CD4-positive, alpha-beta T cell (primary cell): ENCODE measurements around the gene MAL. TPM values are rescaled to one million over a fixed set of nuclear protein-coding genes. Genes with fewer than 3 reads are reported as not detected.

ENCODE experiments used
- ATAC-seq: fragments of 200-7000 bp; cut with Tn5 transposase; one replicate; pipeline ENCODE4 v1.10.0; 2022; ENCODE audit warnings: mild to moderate bottlenecking; ENCODE audit not compliant: poor library complexity
- CTCF ChIA-PET: fragments of 350-600 bp; sonication (Branson Sonifier 250); formaldehyde crosslinking; loops from one replicate; lab custom pipeline; 2021; ENCODE audit warnings: antibody characterized with exemption, inconsistent platforms; lab: Charles Lee
- POLR2A ChIA-PET: fragments of 350-600 bp; sonication (Branson Sonifier 250); formaldehyde crosslinking; loops from one replicate; lab custom pipeline; 2021; ENCODE audit warnings: antibody characterized with exemption, inconsistent platforms; lab: Charles Lee
- DNase-seq, 14 experiments: peaks; one replicate each; pipeline ENCODE4 v3.0.0-alpha.2; 2013 to 2020; ENCODE audit warnings: mixed read lengths in 2 of 14
- H3K27ac ChIP-seq, 2 donors: one replicate each; pipeline versions ENCODE4 v1.5.1 to v1.7.0; 2013; ENCODE audit warnings: low read length in 2 of 2, low read depth in 1 of 2, mild to moderate bottlenecking in 1 of 2
- H3K27me3 ChIP-seq, 2 experiments: 1 replicate in 1 of 2; 2 replicates in 1 of 2; pipeline versions ENCODE4 v1.6.1 to v1.7.0; 2013; ENCODE audit warnings: low read length in 2 of 2, control low read depth in 1 of 2, mild to moderate bottlenecking in 1 of 2, moderate library complexity in 1 of 2; ENCODE audit not compliant: insufficient read depth in 2 of 2, control insufficient read depth in 1 of 2
- H3K36me3 ChIP-seq: one replicate; pipeline ENCODE4 v1.6.1; 2013; ENCODE audit warnings: low read length, control low read depth; ENCODE audit not compliant: insufficient read depth
- H3K4me1 ChIP-seq: one replicate; pipeline ENCODE4 v1.6.1; 2013; ENCODE audit warnings: low read length, control low read depth; ENCODE audit not compliant: insufficient read depth
- H3K4me3 ChIP-seq: one replicate; pipeline ENCODE4 v1.5.1; 2013; ENCODE audit warnings: mild to moderate bottlenecking, low read length, moderate library complexity
- H3K9me3 ChIP-seq, 2 experiments: 1 replicate in 1 of 2; 2 replicates in 1 of 2; pipeline versions ENCODE4 v1.6.1 to v1.7.0; 2013; ENCODE audit warnings: low read length in 2 of 2, mild to moderate bottlenecking in 2 of 2, control low read depth in 1 of 2, moderate library complexity in 1 of 2; ENCODE audit not compliant: control insufficient read depth in 1 of 2, insufficient read depth in 1 of 2
- H3K27ac Mint-ChIP-seq: one replicate; pipeline ENCODE4 v1.8.0; 2020; ENCODE audit warnings: mixed read lengths
- H3K27me3 Mint-ChIP-seq: one replicate; pipeline ENCODE4 v1.8.0; 2021; ENCODE audit warnings: mixed read lengths
- H3K36me3 Mint-ChIP-seq: one replicate; pipeline ENCODE4 v1.8.0; 2021; ENCODE audit warnings: low read depth, mixed read lengths
- H3K4me1 Mint-ChIP-seq: one replicate; pipeline ENCODE4 v1.8.0; 2021; ENCODE audit warnings: low read depth, mixed read lengths
- H3K4me3 Mint-ChIP-seq: one replicate; pipeline ENCODE4 v1.8.0; 2020; ENCODE audit warnings: mild to moderate bottlenecking, mixed read lengths
- H3K9me3 Mint-ChIP-seq: one replicate; pipeline ENCODE4 v1.8.0; 2020; ENCODE audit warnings: mixed read lengths
- CTCF ChIP-seq: fragments of 200-600 bp; IDR thresholded peaks from one replicate; pipeline ENCODE4 v1.8.0; 2022; ENCODE audit warnings: antibody characterized with exemption, mild to moderate bottlenecking
- intact Hi-C, 2 experiments: fragments of 100-400 bp; cut with DNase I in 1 of 2; cut with micrococcal nuclease in 1 of 2; formaldehyde crosslinking; loops; one replicate each; pipeline versions ENCODE4 v1.15.1 to v1.9.0; 2023 to 2025; cut with DNase I, micrococcal nuclease
- total RNA-seq, 174 experiments: library from RNA in 2 of 174; stranded (reverse) in 2 of 174; gene quantifications; one replicate each; pipeline ENCODE4 v1.2.3 and lab custom pipeline; 2021 to 2026

MAL gene
- total RNA-seq, 2 experiments from 2014 or later: 101 to 102 TPM

DNA sequence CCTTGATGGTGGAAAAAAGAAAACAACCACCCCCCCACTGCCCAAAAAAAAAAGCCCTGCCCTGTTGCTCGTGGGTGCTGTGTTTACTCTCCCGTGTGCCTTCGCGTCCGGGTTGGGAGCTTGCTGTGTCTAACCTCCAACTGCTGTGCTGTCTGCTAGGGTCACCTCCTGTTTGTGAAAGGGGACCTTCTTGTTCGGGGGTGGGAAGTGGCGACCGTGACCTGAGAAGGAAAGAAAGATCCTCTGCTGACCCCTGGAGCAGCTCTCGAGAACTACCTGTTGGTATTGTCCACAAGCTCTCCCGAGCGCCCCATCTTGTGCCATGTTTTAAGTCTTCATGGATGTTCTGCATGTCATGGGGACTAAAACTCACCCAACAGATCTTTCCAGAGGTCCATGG lies 28.0 kb downstream of the MAL start:
- ATAC-seq: peak; percentile 11
- no peaks in the 10 kb centered on the region for H3K27me3 Mint-ChIP-seq
- H3K27ac ChIP-seq: no peak overlapping the region
- H3K27ac Mint-ChIP-seq: peak overlapping the region; percentile 83
- H3K9me3 Mint-ChIP-seq: no peaks in the 10 kb centered on the region
- POLR2A ChIA-PET: interaction anchor here (0.6 to 17.1 kb wide), 14 partner anchors 9 to 1148 kb away, joined by 3 to 295 read pairs (median 6); partner anchors contain the start of genes MAL, MRPS5 and ZNF514
- no peak for TF ChIP-seq CTCF
- CTCF ChIA-PET: interaction anchor here (0.7 to 4.4 kb wide), 6 partner anchors 10 to 62 kb away, joined by 3 to 37 read pairs (median 14); no protein-coding TSS in a partner anchor
- peaks cover 46% of the 10 kb centered on the region for H3K36me3 ChIP-seq
- DNase-seq: peak in 3 of 14 experiments; percentile 23 to 45 (median 42)
- no peaks in the 10 kb centered on the region for H3K27me3 ChIP-seq
- H3K4me1 ChIP-seq: peaks cover 75% of the 10 kb centered on the region
- intact Hi-C loops: loop anchor here (2.0 kb wide), 2 partner anchors 23 to 61 kb away; no protein-coding TSS in a partner anchor
- no peak overlapping the region for H3K4me3 ChIP-seq
- H3K4me3 Mint-ChIP-seq: peak overlapping the region; percentile 2
- H3K9me3 ChIP-seq: no peaks in the 10 kb centered on the region
- peaks cover 47% of the 10 kb centered on the region for H3K36me3 Mint-ChIP-seq
- H3K4me1 Mint-ChIP-seq: peaks cover 85% of the 10 kb centered on the region

GRCh38 chr2:95054016-95054415 lies 28.5 kb downstream of the MAL start:
- ATAC-seq: no peak
- ChIA-PET POLR2A (interaction anchor here (0.6 to 17.1 kb wide), 14 partner anchors 8 to 1148 kb away, joined by 3 to 295 read pairs (median 6); partner anchors contain the start of genes MAL, MRPS5 and ZNF514), CTCF (interaction anchor here (0.7 to 4.4 kb wide), 5 partner anchors 9 to 62 kb away, joined by 3 to 37 read pairs (median 22); no protein-coding TSS in a partner anchor)
- no peaks in the 10 kb centered on the region for H3K27me3 ChIP-seq
- Mint-ChIP-seq H3K4me1 (peaks cover 85% of the 10 kb centered on the region), H3K36me3 (peaks cover 42% of the 10 kb centered on the region), H3K9me3 (no peaks in the 10 kb centered on the region), H3K27me3 (no peaks in the 10 kb centered on the region), H3K4me3 (no peak overlapping the region), H3K27ac (peak overlapping the region; percentile 83)
- TF ChIP-seq CTCF: no peak
- no peak overlapping the region for H3K4me3 ChIP-seq
- H3K9me3 ChIP-seq: no peaks in the 10 kb centered on the region
- peaks cover 75% of the 10 kb centered on the region for H3K4me1 ChIP-seq
- DNase-seq: peak in 1 of 14 experiments; percentile 27
- intact Hi-C loops: loop anchor here in 1 of 2 experiments (2.0 kb wide), 2 partner anchors 21 to 31 kb away; no protein-coding TSS in a partner anchor
- peaks cover 42% of the 10 kb centered on the region for H3K36me3 ChIP-seq
- H3K27ac ChIP-seq: peak overlapping the region in 1 of 2 donors; percentile 15

DNA sequence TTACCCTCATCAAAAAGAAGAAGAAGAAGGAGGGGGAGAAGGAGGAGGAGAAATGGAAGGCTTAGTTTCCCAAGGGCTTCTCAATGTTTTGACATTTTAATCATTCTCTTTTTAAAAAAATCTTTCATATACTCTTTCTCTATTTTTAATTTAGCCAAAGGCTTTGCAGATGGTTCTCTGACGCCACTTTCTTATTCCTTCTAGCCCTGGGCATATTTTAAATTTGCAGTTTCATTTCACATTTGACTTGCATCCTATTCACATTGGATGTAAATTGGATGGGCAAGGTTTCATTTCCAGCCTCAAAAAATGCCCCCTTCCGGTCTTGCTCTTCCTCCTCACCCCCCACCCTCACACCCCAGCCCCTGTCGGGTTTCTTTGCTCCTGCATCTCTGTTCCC lies 29.8 kb downstream of the MAL start:
- Histone ChIP-seq H3K27ac (no peak overlapping the region), H3K4me1 (peaks cover 68% of the 10 kb centered on the region), H3K4me3 (no peak overlapping the region), H3K36me3 (peaks cover 30% of the 10 kb centered on the region), H3K27me3 (no peaks in the 10 kb centered on the region), H3K9me3 (no peaks in the 10 kb centered on the region)
- H3K4me3 Mint-ChIP-seq: no peak overlapping the region
- peaks cover 79% of the 10 kb centered on the region for H3K4me1 Mint-ChIP-seq
- TF ChIP-seq CTCF: no peak
- H3K27ac Mint-ChIP-seq: peak overlapping the region; percentile 83
- CTCF ChIA-PET: interaction anchor here (4.0 to 4.4 kb wide), 2 partner anchors 21 to 32 kb away, joined by 25 to 37 read pairs; no protein-coding TSS in a partner anchor
- peak in 1 of 14 experiments; percentile 1 for DNase-seq
- intact Hi-C loops: loop anchor here (2.0 to 5.0 kb wide), 3 partner anchors 20 to 33 kb away; no protein-coding TSS in a partner anchor
- peaks cover 34% of the 10 kb centered on the region for H3K36me3 Mint-ChIP-seq
- H3K27me3 Mint-ChIP-seq: no peaks in the 10 kb centered on the region
- no peak for ATAC-seq
- POLR2A ChIA-PET: interaction anchor here (2.0 to 17.1 kb wide), 5 partner anchors 11 to 33 kb away, joined by 5 to 295 read pairs (median 37); partner anchors contain the start of gene MAL
- no peaks in the 10 kb centered on the region for H3K9me3 Mint-ChIP-seq
